Immature natural killer cell (primary cell): Measurements from ENCODE around the gene SOCS4. TPM values are rescaled to one million over a fixed set of nuclear protein-coding genes. Genes with fewer than 3 reads are reported as not detected.
"Not testable (repeated sequence)": the region's sequence is repeated elsewhere in the genome, so short reads cannot be mapped to it uniquely, and the experiment has no call there.

ENCODE experiments used
- DNase-seq, 3 donors: peaks; one replicate each; pipeline ENCODE4 v3.0.0; 2022; ENCODE audit warnings: mixed read lengths in 1 of 3
- H3K27ac Mint-ChIP-seq, 6 donors: one replicate each; pipeline ENCODE4 v1.8.0; 2020; ENCODE audit warnings: mixed read lengths in 6 of 6, mild to moderate bottlenecking in 5 of 6, inconsistent platforms in 4 of 6, moderate library complexity in 3 of 6
- H3K27me3 Mint-ChIP-seq, 3 donors: one replicate each; pipeline ENCODE4 v1.8.0; 2020 to 2021; ENCODE audit warnings: low read depth in 3 of 3, mild to moderate bottlenecking in 3 of 3, mixed read lengths in 3 of 3, moderate library complexity in 3 of 3, inconsistent platforms in 1 of 3
- H3K36me3 Mint-ChIP-seq, 3 donors: one replicate each; pipeline ENCODE4 v1.8.0; 2020; ENCODE audit warnings: mixed read lengths in 3 of 3, inconsistent platforms in 2 of 3, mild to moderate bottlenecking in 2 of 3
- H3K4me1 Mint-ChIP-seq, 2 donors: one replicate each; pipeline ENCODE4 v1.8.0; 2020; ENCODE audit warnings: inconsistent platforms in 2 of 2, mild to moderate bottlenecking in 2 of 2, mixed read lengths in 2 of 2, moderate library complexity in 1 of 2
- H3K4me3 Mint-ChIP-seq, 5 donors: one replicate each; pipeline ENCODE4 v1.8.0; 2020; ENCODE audit warnings: mild to moderate bottlenecking in 5 of 5, mixed read lengths in 5 of 5, inconsistent platforms in 3 of 5, moderate library complexity in 3 of 5
- H3K9me3 Mint-ChIP-seq, 6 donors: one replicate each; pipeline ENCODE4 v1.8.0; 2020; ENCODE audit warnings: mild to moderate bottlenecking in 6 of 6, mixed read lengths in 6 of 6, inconsistent platforms in 4 of 6, moderate library complexity in 3 of 6
- polyA plus RNA-seq, 3 donors: library from polyadenylated mRNA; unstranded; fragments of 300-500 nt; fragmentation: Illumina TruSeq; gene quantifications; one replicate each; pipeline ENCODE4 v1.2.3, GENCODE V29; 2021

Gene SOCS4, protein sequence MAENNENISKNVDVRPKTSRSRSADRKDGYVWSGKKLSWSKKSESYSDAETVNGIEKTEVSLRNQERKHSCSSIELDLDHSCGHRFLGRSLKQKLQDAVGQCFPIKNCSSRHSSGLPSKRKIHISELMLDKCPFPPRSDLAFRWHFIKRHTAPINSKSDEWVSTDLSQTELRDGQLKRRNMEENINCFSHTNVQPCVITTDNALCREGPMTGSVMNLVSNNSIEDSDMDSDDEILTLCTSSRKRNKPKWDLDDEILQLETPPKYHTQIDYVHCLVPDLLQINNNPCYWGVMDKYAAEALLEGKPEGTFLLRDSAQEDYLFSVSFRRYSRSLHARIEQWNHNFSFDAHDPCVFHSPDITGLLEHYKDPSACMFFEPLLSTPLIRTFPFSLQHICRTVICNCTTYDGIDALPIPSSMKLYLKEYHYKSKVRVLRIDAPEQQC
- polyA plus RNA-seq: 1 to 10 TPM; 1.1 to 2.5 (median 1.3) TPM

DNA sequence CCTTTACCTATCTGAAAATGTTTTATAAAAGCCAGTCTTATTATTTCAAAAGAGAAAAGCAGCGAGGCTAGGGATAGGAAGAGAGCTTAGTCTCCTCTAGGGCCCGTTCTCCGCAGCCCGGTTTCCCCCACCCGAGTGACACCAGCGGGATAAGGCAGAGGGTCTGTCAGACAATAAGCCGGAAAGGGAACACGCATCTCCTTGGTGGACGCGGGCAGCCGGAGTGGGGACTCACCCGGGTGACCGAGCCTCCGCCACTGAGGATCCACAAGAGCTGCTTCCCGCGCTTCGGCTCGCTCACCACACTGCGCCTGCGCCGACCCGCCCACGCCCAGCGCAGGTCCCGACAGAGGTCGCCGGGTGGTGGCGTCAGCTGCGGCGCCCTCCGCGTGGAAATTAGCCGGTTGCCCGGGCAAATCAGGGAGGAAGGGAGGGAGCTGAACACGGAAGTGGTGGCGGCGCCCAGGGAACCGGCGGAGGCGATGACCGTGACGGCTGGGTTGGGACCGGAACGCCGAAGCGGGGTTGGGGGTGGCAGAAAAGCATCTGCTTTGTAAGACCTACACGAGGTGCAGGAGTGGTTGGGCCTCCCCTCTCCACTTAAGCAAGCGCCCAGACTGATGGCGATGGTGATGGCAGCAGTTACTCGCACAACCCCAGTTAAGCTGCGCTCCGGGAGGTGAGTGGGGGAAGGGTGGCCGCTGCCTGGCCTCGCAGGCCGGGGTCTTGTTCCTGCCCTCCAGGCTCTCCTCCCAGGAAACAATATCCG lies at the start of gene SOCS4, which contains the start of gene WDHD1:
SOCS4 (plus strand) TSS at position 444 of the 769 bp plus-strand sequence. CDS start 15,806 bp downstream, outside the sequence.
WDHD1 (minus strand) TSS at position 307 of the 769 bp plus-strand sequence. CDS start 312 bp downstream, outside the sequence.
- Mint-ChIP-seq H3K9me3 (peaks cover 0 to 1% (median 0%) of the 10 kb centered on the region in 6 donors), H3K27ac (peak within 1 kb of the TSS; percentile 87 to 96 (median 94)), H3K36me3 (peaks cover 0 to 5% (median 0%) of the 10 kb centered on the region in 3 donors), H3K4me1 (peaks cover 43 to 62% of the 10 kb centered on the region in 2 donors), H3K27me3 (peaks cover 0 to 9% (median 8%) of the 10 kb centered on the region in 3 donors), H3K4me3 (peak within 1 kb of the TSS; percentile 89 to 95 (median 93))
- peak; percentile 97 for DNase-seq

DNA sequence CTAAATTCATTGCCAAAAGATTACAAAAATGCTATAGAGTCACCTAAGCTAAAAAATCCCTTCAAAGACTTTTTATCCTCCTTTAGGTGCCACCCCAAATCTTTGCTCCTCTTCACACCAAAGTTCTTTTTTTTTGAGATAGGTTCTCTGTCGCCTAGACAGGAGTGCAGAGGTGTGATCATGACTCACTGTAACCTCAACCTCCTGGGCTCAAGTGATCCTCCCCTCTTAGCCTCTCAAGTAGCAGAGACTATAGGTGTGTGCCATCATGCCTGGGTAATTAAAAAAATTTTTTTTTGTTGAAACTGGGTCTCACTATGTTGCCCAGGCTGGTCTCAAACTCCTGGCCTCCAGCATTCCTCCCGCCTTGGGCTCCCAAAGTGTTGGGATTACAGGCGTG lies 48.0 kb upstream of the SOCS4 start:
- no peak for DNase-seq
- Mint-ChIP-seq H3K27ac (no peak overlapping the region), H3K9me3 (peaks cover 0 to 2% (median 0%) of the 10 kb centered on the region in 6 donors), H3K36me3 (peaks cover 0 to 25% (median 3%) of the 10 kb centered on the region in 3 donors), H3K4me3 (no peak overlapping the region), H3K27me3 (no peaks in the 10 kb centered on the region), H3K4me1 (peaks cover 0 to 6% of the 10 kb centered on the region in 2 donors)

GRCh38 chr14:54981698-54982097 lies 45.3 kb upstream of the SOCS4 start:
- Mint-ChIP-seq H3K4me1 (peaks cover 0 to 6% of the 10 kb centered on the region in 2 donors), H3K27me3 (no peaks in the 10 kb centered on the region), H3K4me3 (no peak overlapping the region), H3K27ac (no peak overlapping the region), H3K9me3 (no peaks in the 10 kb centered on the region), H3K36me3 (peaks cover 11 to 37% (median 21%) of the 10 kb centered on the region in 3 donors)
- DNase-seq: no peak

- Mint-ChIP-seq H3K4me3 (no peak overlapping the region), H3K27ac (no peak overlapping the region), H3K36me3 (peaks cover 11 to 34% (median 24%) of the 10 kb centered on the region in 3 donors), H3K27me3 (no peaks in the 10 kb centered on the region), H3K9me3 (no peaks in the 10 kb centered on the region), H3K4me1 (no peaks in the 10 kb centered on the region)
- DNase-seq: no peak
Observed at GRCh38 chr14:54985156-54985555, 41.9 kb upstream of the SOCS4 start.

GRCh38 chr14:55000381-55000780 lies 26.7 kb upstream of the SOCS4 start:
- Mint-ChIP-seq H3K27ac (peak overlapping the region in 1 of 6 donors; percentile 13), H3K4me1 (peaks cover 10 to 13% of the 10 kb centered on the region in 2 donors), H3K9me3 (no peaks in the 10 kb centered on the region), H3K4me3 (peak overlapping the region in 1 of 5 donors; percentile 22), H3K36me3 (peaks cover under 1 to 15% (median 12%) of the 10 kb centered on the region in 3 donors), H3K27me3 (peaks cover 0 to 2% (median 0%) of the 10 kb centered on the region in 3 donors)
- peak in 1 of 3 donors; percentile 4 for DNase-seq

GRCh38 chr14:55005071-55005470 lies 22.0 kb upstream of the SOCS4 start:
- Mint-ChIP-seq H3K4me3 (no peak overlapping the region), H3K27me3 (peaks cover 0 to 2% (median 0%) of the 10 kb centered on the region in 3 donors), H3K27ac (no peak overlapping the region), H3K4me1 (peaks cover 7 to 9% of the 10 kb centered on the region in 2 donors), H3K9me3 (no peaks in the 10 kb centered on the region), H3K36me3 (peaks cover 4 to 21% (median 18%) of the 10 kb centered on the region in 3 donors)
- DNase-seq: no peak

- H3K4me1 Mint-ChIP-seq: no peaks in the 10 kb centered on the region
- DNase-seq: no peak
- no peak overlapping the region for H3K27ac Mint-ChIP-seq
- H3K27me3 Mint-ChIP-seq: peaks cover 0 to 3% (median 0%) of the 10 kb centered on the region in 3 donors
- no peak overlapping the region for H3K4me3 Mint-ChIP-seq
- H3K9me3 Mint-ChIP-seq: no peaks in the 10 kb centered on the region
- H3K36me3 Mint-ChIP-seq: peaks cover 4 to 16% (median 14%) of the 10 kb centered on the region in 3 donors
Observed at GRCh38 chr14:55015006-55015405, 12.0 kb upstream of the SOCS4 start.

- Mint-ChIP-seq H3K27me3 (no peaks in the 10 kb centered on the region), H3K27ac (peak overlapping the region in 1 of 6 donors; percentile 49), H3K4me1 (no peaks in the 10 kb centered on the region), H3K9me3 (peaks cover 0 to 1% (median 0%) of the 10 kb centered on the region in 6 donors), H3K36me3 (no peaks in the 10 kb centered on the region), H3K4me3 (no peak overlapping the region)
- no peak for DNase-seq
Observed at GRCh38 chr14:55019968-55020554, 7.0 kb upstream of the SOCS4 start.

DNA sequence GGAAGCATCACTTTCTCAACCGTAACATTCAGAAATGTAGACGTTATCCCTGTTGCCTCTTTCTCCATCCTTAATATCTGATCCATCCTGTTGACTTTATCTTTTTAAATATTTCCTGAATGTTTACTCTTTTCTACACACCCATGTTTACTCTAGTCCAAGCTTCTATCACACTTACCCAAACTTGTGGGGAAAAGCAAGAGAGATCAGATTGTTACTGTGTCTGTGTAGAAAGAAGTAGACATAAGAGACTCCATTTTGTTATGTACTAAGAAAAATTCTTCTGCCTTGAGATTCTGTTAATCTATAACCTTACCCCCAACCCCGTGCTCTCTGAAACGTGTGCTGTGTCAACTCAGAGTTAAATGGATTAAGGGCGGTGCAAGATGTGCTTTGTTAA lies 2.7 kb upstream of the SOCS4 start:
- H3K4me1 Mint-ChIP-seq: peaks cover 33 to 39% of the 10 kb centered on the region in 2 donors
- H3K27ac Mint-ChIP-seq, DNase-seq, H3K36me3 Mint-ChIP-seq, H3K27me3 Mint-ChIP-seq, H3K4me3 Mint-ChIP-seq, H3K9me3 Mint-ChIP-seq: not testable (repeated sequence)

DNA sequence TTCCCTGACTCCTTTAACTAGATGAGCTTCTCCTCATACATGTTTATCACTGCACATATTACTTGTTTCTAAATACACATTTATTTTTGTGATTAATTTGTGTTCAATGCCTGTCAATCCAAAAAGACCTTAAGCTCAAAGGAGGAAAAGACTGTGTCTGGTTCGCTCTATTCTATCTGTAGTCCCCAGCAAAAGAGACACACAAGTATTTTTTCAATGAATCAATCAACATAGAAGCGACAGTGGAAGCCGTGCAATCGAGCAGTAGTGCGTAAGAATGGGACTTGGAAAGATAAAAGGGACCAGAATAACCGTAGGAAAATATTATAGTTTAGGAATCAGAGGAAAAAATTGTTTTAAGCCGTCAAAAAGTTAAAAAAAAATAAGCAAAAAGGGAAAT lies 1.1 kb upstream of the SOCS4 start:
- H3K27me3 Mint-ChIP-seq: peaks cover 0 to 9% (median 8%) of the 10 kb centered on the region in 3 donors
- H3K4me1 Mint-ChIP-seq: peaks cover 41 to 55% of the 10 kb centered on the region in 2 donors
- peaks cover 0 to 1% (median 0%) of the 10 kb centered on the region in 6 donors for H3K9me3 Mint-ChIP-seq
- peak overlapping the region; percentile 87 to 96 (median 94) for H3K27ac Mint-ChIP-seq
- H3K36me3 Mint-ChIP-seq: no peaks in the 10 kb centered on the region
- H3K4me3 Mint-ChIP-seq: peak overlapping the region; percentile 89 to 95 (median 93)
- no peak for DNase-seq

DNA sequence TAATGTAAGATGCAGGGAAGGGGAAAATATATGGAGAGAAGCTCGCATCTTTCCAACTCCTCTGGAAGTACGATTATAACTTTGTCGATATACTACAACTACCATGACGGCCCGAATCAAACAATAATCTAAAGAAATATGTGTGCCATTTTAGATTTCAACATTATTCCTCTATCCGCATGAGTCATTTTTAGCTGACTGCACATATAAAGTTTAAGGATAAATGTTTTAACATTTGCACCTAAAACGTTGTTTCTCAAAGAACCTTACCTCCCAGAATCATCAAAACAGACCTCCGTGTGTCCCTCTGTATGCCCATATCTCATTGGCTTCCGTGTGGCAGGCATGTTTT lies 619 bp upstream of the SOCS4 start:
- Mint-ChIP-seq H3K4me1 (peaks cover 42 to 59% of the 10 kb centered on the region in 2 donors), H3K9me3 (peaks cover 0 to 1% (median 0%) of the 10 kb centered on the region in 6 donors), H3K27me3 (peaks cover 0 to 9% (median 8%) of the 10 kb centered on the region in 3 donors), H3K36me3 (peaks cover 0 to 2% (median 0%) of the 10 kb centered on the region in 3 donors), H3K4me3 (peak overlapping the region; percentile 89 to 95 (median 93)), H3K27ac (peak overlapping the region; percentile 87 to 96 (median 94))
- no peak for DNase-seq

DNA sequence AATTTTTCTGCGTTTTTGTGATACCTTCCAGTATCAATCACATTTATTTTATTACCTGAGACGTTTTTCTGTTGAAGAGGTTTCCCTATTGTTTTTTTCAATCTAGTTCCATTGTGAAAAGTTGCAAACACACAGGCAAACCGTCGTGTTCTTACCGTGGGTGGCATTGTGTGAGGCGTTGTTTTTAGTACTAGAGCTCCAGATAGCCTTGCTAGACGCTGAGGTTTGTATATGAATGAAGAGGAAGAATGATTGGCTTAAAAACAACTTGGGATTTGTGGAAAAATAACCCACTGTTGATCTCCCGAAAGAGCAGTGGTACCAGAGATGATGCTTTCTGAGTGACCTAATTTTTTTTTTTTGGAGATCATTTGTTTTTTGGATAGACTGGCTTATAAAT lies 1.0 kb downstream of the SOCS4 start:
- no peak for DNase-seq
- Mint-ChIP-seq H3K4me1 (peaks cover 43 to 62% of the 10 kb centered on the region in 2 donors), H3K9me3 (peaks cover 0 to 1% (median 0%) of the 10 kb centered on the region in 6 donors), H3K4me3 (peak overlapping the region; percentile 89 to 95 (median 93)), H3K27me3 (peaks cover 0 to 9% (median 8%) of the 10 kb centered on the region in 3 donors), H3K27ac (peak overlapping the region; percentile 87 to 96 (median 94)), H3K36me3 (peaks cover 0 to 5% (median 0%) of the 10 kb centered on the region in 3 donors)

- Mint-ChIP-seq H3K27me3 (peaks cover 0 to 9% (median 8%) of the 10 kb centered on the region in 3 donors), H3K27ac (peak overlapping the region; percentile 87 to 96 (median 94)), H3K9me3 (peaks cover 0 to 1% (median 0%) of the 10 kb centered on the region in 6 donors), H3K4me3 (peak overlapping the region; percentile 89 to 95 (median 93)), H3K4me1 (peaks cover 43 to 62% of the 10 kb centered on the region in 2 donors), H3K36me3 (peaks cover 0 to 5% (median 0%) of the 10 kb centered on the region in 3 donors)
- no peak for DNase-seq
Observed at GRCh38 chr14:55028476-55028875, 1.4 kb downstream of the SOCS4 start.
